IMR-90 (cell line): ENCODE results near the gene ADPRS. TPM values are rescaled to one million over a fixed set of nuclear protein-coding genes. Genes with fewer than 3 reads are reported as not detected.
A peak's percentile ranks its signal among the peaks of the same experiment; 100 is the strongest.

ENCODE experiments used
- ATAC-seq: fragments of 200-7000 bp; cut with Tn5 transposase; 2 replicates; pipeline ENCODE4 v1.9.1; 2020; ENCODE audit warnings: low read depth, mild to moderate bottlenecking, moderate library complexity
- BruUV-seq: library from RNA; stranded (reverse); fragments of 400-500 nt; replicated peaks from 2 replicates; lab custom pipeline; 2021; lab: Mats Ljungman, UMichigan
- CTCF ChIA-PET: fragments of 300-600 bp; formaldehyde crosslinking; extraction: SDS; loops from one replicate; lab custom pipeline; 2021; ENCODE audit warnings: antibody characterized with exemption; lab: Yijun Ruan, JAX
- POLR2A ChIA-PET: fragments of 300-600 bp; sonication (Branson Sonifier 250); formaldehyde crosslinking; loops from one replicate; lab custom pipeline; 2022; ENCODE audit warnings: antibody characterized with exemption; ENCODE audit not compliant: unreplicated experiment; lab: Charles Lee
- DNase-seq: peaks from one replicate; pipeline ENCODE4 v3.0.0; 2013
- H2AFZ ChIP-seq: replicated peaks from 2 replicates; pipeline ENCODE3; 2013; ENCODE audit warnings: low read length, mild to moderate bottlenecking; ENCODE audit not compliant: poor library complexity
- H2AK5ac ChIP-seq: 2 replicates; pipeline ENCODE4 v1.6.1; 2013; ENCODE audit warnings: low read depth, low read length, inconsistent platforms
- H2AK9ac ChIP-seq: replicated peaks from 2 replicates; pipeline ENCODE3; 2013; ENCODE audit warnings: mild to moderate bottlenecking, low read depth, low read length, moderate library complexity; ENCODE audit not compliant: poor library complexity
- H2BK120ac ChIP-seq: 2 replicates; pipeline ENCODE4 v1.6.1; 2013; ENCODE audit warnings: low read depth, low read length, inconsistent platforms
- H2BK15ac ChIP-seq: 3 replicates; pipeline ENCODE4 v1.6.1; 2013; ENCODE audit warnings: low read depth, low read length, inconsistent platforms
- H2BK20ac ChIP-seq: 2 replicates; pipeline ENCODE4 v1.6.1; 2013; ENCODE audit warnings: low read depth, mild to moderate bottlenecking, inconsistent platforms, low read length, moderate library complexity
- H2BK5ac ChIP-seq: 2 replicates; pipeline ENCODE4 v1.6.1; 2013; ENCODE audit warnings: mild to moderate bottlenecking, low read depth, low read length, inconsistent platforms; ENCODE audit not compliant: poor library complexity, severe bottlenecking
- H3K14ac ChIP-seq: replicated peaks from 2 replicates; pipeline ENCODE4 v1.6.1; 2013; ENCODE audit warnings: low read depth, low read length, inconsistent platforms
- H3K18ac ChIP-seq: 2 replicates; pipeline ENCODE4 v1.6.1; 2013; ENCODE audit warnings: low read depth, low read length, control low read depth
- H3K23ac ChIP-seq: 2 replicates; pipeline ENCODE4 v1.6.1; 2013; ENCODE audit warnings: low read depth, low read length, inconsistent platforms
- H3K27ac ChIP-seq: 2 replicates; pipeline ENCODE4 v1.5.1; 2013; ENCODE audit warnings: mild to moderate bottlenecking, control low read depth, low read length; ENCODE audit not compliant: insufficient read depth
- H3K27me3 ChIP-seq: 2 replicates; pipeline ENCODE4 v1.6.1; 2013; ENCODE audit warnings: low read length; ENCODE audit not compliant: control insufficient read depth, insufficient read depth
- H3K36me3 ChIP-seq: 2 replicates; pipeline ENCODE4 v1.6.1; 2013; ENCODE audit warnings: low read length, mixed read lengths; ENCODE audit not compliant: control insufficient read depth, insufficient read depth
- H3K4ac ChIP-seq: 2 replicates; pipeline ENCODE4 v1.6.1; 2013; ENCODE audit warnings: low read depth, low read length, inconsistent platforms
- H3K4me1 ChIP-seq: 2 replicates; pipeline ENCODE4 v1.6.1; 2013; ENCODE audit warnings: low read length, mixed read lengths; ENCODE audit not compliant: control insufficient read depth, insufficient read depth
- H3K4me2 ChIP-seq: 2 replicates; pipeline ENCODE4 v1.6.1; 2013; ENCODE audit warnings: low read depth, mild to moderate bottlenecking, control low read depth, low read length, moderate library complexity
- H3K4me3 ChIP-seq: 2 replicates; pipeline ENCODE4 v1.5.1; 2013; ENCODE audit warnings: low read depth, mild to moderate bottlenecking, control low read depth, low read length, moderate library complexity; ENCODE audit not compliant: insufficient read depth
- H3K56ac ChIP-seq: 2 replicates; pipeline ENCODE4 v1.6.1; 2013; ENCODE audit warnings: low read length, inconsistent platforms; ENCODE audit not compliant: insufficient read depth; ENCODE audit errors: extremely low read depth
- H3K79me1 ChIP-seq, 2 experiments: 2 replicates each; pipeline ENCODE4 v1.6.1; 2013; ENCODE audit warnings: low read length in 2 of 2, inconsistent platforms in 1 of 2, low read depth in 1 of 2
- H3K9ac ChIP-seq: 2 replicates; pipeline ENCODE4 v1.6.1; 2013; ENCODE audit warnings: low read depth, low read length, control low read depth
- H3K9me1 ChIP-seq: 2 replicates; pipeline ENCODE4 v1.6.1; 2013; ENCODE audit warnings: low read length, inconsistent platforms; ENCODE audit not compliant: insufficient read depth
- H3K9me3 ChIP-seq: 2 replicates; pipeline ENCODE4 v1.6.1; 2013; ENCODE audit warnings: low read length; ENCODE audit not compliant: control insufficient read depth, insufficient read depth
- H4K20me1 ChIP-seq: 2 replicates; pipeline ENCODE4 v1.6.1; 2013; ENCODE audit warnings: low read length, inconsistent platforms; ENCODE audit not compliant: insufficient read depth
- H4K5ac ChIP-seq: 2 replicates; pipeline ENCODE4 v1.6.1; 2013; ENCODE audit warnings: mild to moderate bottlenecking, low read depth, low read length, control low read depth
- H4K8ac ChIP-seq, 2 experiments: 2 replicates each; pipeline ENCODE4 v1.6.1; 2013; ENCODE audit warnings: low read depth in 2 of 2, low read length in 2 of 2, control low read depth in 1 of 2, inconsistent platforms in 1 of 2
- H4K91ac ChIP-seq: 2 replicates; pipeline ENCODE4 v1.6.1; 2013; ENCODE audit warnings: low read depth, low read length, inconsistent platforms; ENCODE audit not compliant: insufficient read depth
- CHD1 ChIP-seq: IDR thresholded peaks from 2 replicates; pipeline ENCODE4 v1.6.1; 2012; ENCODE audit warnings: low read depth, low read length, improper control_type of control experiment
- MAZ ChIP-seq: IDR thresholded peaks from 2 replicates; pipeline ENCODE4 v1.6.1; 2012; ENCODE audit warnings: low read depth, mild to moderate bottlenecking, low read length, improper control_type of control experiment, moderate library complexity, borderline replicate concordance
- NFE2L2 ChIP-seq: fragments of 150-350 bp; IDR thresholded peaks from 2 replicates; pipeline ENCODE4 v1.6.1; 2016; ENCODE audit warnings: low read depth, mild to moderate bottlenecking, low read length
- POLR2A ChIP-seq: IDR thresholded peaks from 2 replicates; pipeline ENCODE4 v1.6.1; 2012; ENCODE audit warnings: mild to moderate bottlenecking, low read depth, low read length
- RAD21 ChIP-seq: IDR thresholded peaks from 2 replicates; pipeline ENCODE4 v1.6.1; 2012; ENCODE audit warnings: low read length, improper control_type of control experiment
- RCOR1 ChIP-seq: IDR thresholded peaks from 2 replicates; pipeline ENCODE4 v1.6.1; 2012; ENCODE audit warnings: mild to moderate bottlenecking, low read length, improper control_type of control experiment; ENCODE audit not compliant: insufficient replicate concordance
- WGBS, 2 experiments: methylation state at CpG; one replicate each; pipeline versions ENCODE4 v1.1.5 to v1.1.7; 2013; ENCODE audit warnings: missing lambda C conversion rate in 2 of 2; ENCODE audit not compliant: insufficient read length in 1 of 2; ENCODE audit errors: extremely low coverage in 2 of 2; 5-methylcytosine and 5-hydroxymethylcytosine counted together
- dilution Hi-C: fragments of 300-500 bp; cut with HindIII; formaldehyde crosslinking; loops from one replicate; pipeline ENCODE4 v1.14.3; 2018; ENCODE audit warnings: low sequenced_read_pairs; ENCODE audit not compliant: unreplicated experiment
- in situ Hi-C: fragments of 300-500 bp; cut with MboI; formaldehyde crosslinking; loops from 3 replicates; pipeline ENCODE4 v1.14.3; 2019; ENCODE audit warnings: low sequenced_read_pairs, inconsistent platforms, mixed read lengths
- intact Hi-C: fragments of 100-400 bp; cut with micrococcal nuclease; formaldehyde crosslinking; loops from 2 replicates; pipeline ENCODE4 v1.10.0; 2022
- polyA plus RNA-seq, 3 experiments: library from polyadenylated mRNA; depleted of rRNA; stranded (reverse); fragments of >200 nt; gene quantifications; 2 replicates each; pipeline ENCODE4 v1.2.3, GENCODE V29; 2012; ENCODE audit warnings: low replicate concordance in 1 of 3
- total RNA-seq: library from RNA; depleted of rRNA; stranded (reverse); fragments of >200 nt; gene quantifications from 2 replicates; pipeline ENCODE4 v1.2.3, GENCODE V29; 2012
- TF ChIP-seq, protein P1 (sequence below): fragments of 150-350 bp; IDR thresholded peaks from 2 replicates; pipeline ENCODE4 v1.6.1; 2016; ENCODE audit warnings: low read depth, mild to moderate bottlenecking, low read length, moderate library complexity, borderline replicate concordance
- TF ChIP-seq, protein P2 (sequence below): conservative IDR thresholded peaks from 2 replicates; pipeline ENCODE4 v1.5.1; 2012; ENCODE audit warnings: mild to moderate bottlenecking, low read depth, low read length, improper control_type of control experiment

ADPRS gene
- total and polyA plus RNA-seq, 2 of the 4 experiments (the other 2 are of a cell fraction) = 31.0 to 37.2 TPM

DNA sequence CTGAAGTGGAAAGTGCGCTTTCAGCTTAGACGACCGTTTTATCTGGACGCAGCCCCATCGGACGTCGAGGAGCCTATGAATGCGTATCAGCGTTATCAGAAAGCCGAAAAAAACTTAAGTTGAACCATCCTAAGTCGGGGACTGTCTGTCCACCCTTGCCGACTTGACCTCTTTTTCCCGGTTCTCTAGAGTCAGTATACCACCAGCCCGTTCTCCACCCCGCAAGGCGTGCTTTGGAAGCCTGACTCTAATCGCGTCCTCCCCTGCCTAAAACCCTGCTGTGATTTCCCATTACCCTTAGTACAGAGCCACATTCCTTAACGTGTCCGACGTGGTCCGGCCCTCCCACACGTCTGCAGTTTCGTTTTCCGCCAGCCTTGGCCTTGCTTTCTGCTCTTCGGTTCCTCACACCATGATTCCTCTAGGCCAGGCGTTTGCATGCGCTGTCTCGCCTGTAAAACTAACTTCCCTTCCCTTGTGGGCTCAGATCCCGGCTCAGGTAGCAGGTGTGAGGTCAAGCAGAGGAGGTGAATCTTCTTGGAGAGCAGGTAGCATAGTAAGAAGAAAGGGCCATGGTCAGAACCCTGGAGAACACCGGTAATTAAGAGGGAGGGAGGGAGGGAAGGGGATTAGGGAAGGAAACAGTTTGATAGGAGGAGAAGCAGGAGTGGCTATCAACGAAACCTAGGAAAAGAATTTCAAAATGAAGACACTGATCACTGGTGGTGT is 865 bp downstream of the ADPRS start:
- BruUV-seq = no TSS peak
- ATAC-seq (peak; percentile 33), DNase-seq (peak; percentile 58)

More for the DNA sequence above, 865 bp downstream of the ADPRS start:
- Histone ChIP-seq H3K27me3 (no peaks in the 10 kb centered on the region), H3K23ac (peak overlapping the region; percentile 89), H3K9ac (peak overlapping the region; percentile 86), H2AK5ac (peak overlapping the region; percentile 81), H2BK15ac (no peak overlapping the region), H3K4me3 (peak overlapping the region; percentile 75), H3K14ac (peak overlapping the region; percentile 64), H3K4me2 (peak overlapping the region; percentile 99), H4K8ac (peak overlapping the region; percentile 93 to 97), H2BK5ac (peak overlapping the region; percentile 69), H3K4me1 (peaks cover 2% of the 10 kb centered on the region; the same call in 1 of the 2 replicates), H3K4ac (peak overlapping the region; percentile 92), H2AFZ (peak overlapping the region; percentile 100), H3K56ac (peak overlapping the region; percentile 82), H3K9me3 (no peaks in the 10 kb centered on the region), H3K9me1 (peaks cover 6% of the 10 kb centered on the region; the same call in 1 of the 2 replicates), H2AK9ac (peak overlapping the region; percentile 99), H4K91ac (peak overlapping the region; percentile 74), H2BK20ac (no peak overlapping the region), H3K18ac (0 out of 2 replicates have a peak overlapping the region, but pooled peaks have one; percentile 10), H4K5ac (peak overlapping the region; percentile 84), H3K36me3 (peaks cover 30% of the 10 kb centered on the region), H3K27ac (peak overlapping the region; percentile 71), H3K79me1 (peaks cover 38 to 47% of the 10 kb centered on the region in 2 experiments), H4K20me1 (peaks cover 7% of the 10 kb centered on the region; the same call in 1 of the 2 replicates), H2BK120ac (no peak overlapping the region; the same call in 1 of the 2 replicates)
- dilution Hi-C loops = no loop called here
- ChIA-PET CTCF (no interaction called here), POLR2A (no interaction called here)
- WGBS, 2 experiments = 4% methylated on average over 16 of the region's 32 CpGs; no CpG with 5 or more reads in 1 of the 2 experiments
- in situ Hi-C loops = no loop called here
- TF ChIP-seq RAD21 (no peak), RCOR1 (no peak), POLR2A (peak; percentile 57; the same call in 1 of the 2 replicates), NFE2L2 (no peak), CHD1 (no peak), MAZ (0 out of 2 replicates have a peak, but pooled peaks have one; percentile 18)
- TF ChIP-seq, protein P1, sequence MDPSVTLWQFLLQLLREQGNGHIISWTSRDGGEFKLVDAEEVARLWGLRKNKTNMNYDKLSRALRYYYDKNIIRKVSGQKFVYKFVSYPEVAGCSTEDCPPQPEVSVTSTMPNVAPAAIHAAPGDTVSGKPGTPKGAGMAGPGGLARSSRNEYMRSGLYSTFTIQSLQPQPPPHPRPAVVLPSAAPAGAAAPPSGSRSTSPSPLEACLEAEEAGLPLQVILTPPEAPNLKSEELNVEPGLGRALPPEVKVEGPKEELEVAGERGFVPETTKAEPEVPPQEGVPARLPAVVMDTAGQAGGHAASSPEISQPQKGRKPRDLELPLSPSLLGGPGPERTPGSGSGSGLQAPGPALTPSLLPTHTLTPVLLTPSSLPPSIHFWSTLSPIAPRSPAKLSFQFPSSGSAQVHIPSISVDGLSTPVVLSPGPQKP = no peak
- TF ChIP-seq, protein P2, sequence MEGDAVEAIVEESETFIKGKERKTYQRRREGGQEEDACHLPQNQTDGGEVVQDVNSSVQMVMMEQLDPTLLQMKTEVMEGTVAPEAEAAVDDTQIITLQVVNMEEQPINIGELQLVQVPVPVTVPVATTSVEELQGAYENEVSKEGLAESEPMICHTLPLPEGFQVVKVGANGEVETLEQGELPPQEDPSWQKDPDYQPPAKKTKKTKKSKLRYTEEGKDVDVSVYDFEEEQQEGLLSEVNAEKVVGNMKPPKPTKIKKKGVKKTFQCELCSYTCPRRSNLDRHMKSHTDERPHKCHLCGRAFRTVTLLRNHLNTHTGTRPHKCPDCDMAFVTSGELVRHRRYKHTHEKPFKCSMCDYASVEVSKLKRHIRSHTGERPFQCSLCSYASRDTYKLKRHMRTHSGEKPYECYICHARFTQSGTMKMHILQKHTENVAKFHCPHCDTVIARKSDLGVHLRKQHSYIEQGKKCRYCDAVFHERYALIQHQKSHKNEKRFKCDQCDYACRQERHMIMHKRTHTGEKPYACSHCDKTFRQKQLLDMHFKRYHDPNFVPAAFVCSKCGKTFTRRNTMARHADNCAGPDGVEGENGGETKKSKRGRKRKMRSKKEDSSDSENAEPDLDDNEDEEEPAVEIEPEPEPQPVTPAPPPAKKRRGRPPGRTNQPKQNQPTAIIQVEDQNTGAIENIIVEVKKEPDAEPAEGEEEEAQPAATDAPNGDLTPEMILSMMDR = no peak
- intact Hi-C loops = loop anchor here (10.0 kb wide), 1 partner anchor 155 kb away; the partner anchor contains the start of gene AGO3
